NCI-H2227 (cell line): ENCODE measurements around the gene FOLR2.
"Not testable (repeated sequence)": the region's sequence is repeated elsewhere in the genome, so short reads cannot be mapped to it uniquely, and the experiment has no call there.

Experiments used
- DNase-seq: peaks from one replicate; lab custom pipeline; 2025; ENCODE audit not compliant: unreplicated experiment; lab: John Stamatoyannopoulos, UW

The FOLR2 gene

DNA sequence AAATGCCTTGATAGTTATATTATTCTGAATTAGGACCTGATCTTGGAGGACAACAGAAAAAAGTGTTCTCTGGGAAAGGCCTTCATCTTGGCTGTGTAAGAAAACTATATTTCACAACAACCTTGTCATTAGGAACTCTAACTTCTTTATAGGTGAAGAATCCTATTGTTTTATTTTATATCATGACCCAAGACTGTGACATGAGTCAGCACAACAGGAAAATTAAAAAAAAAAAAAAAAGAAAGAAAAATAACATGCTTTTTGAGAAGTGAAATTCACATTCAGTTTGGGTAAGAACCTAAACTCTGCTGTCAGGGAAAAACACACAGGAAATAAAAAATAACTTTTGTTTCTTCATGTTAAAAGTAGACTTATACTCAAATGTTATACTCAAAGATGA lies 11.7 kb upstream of the FOLR2 start:
- no peak for DNase-seq

DNA sequence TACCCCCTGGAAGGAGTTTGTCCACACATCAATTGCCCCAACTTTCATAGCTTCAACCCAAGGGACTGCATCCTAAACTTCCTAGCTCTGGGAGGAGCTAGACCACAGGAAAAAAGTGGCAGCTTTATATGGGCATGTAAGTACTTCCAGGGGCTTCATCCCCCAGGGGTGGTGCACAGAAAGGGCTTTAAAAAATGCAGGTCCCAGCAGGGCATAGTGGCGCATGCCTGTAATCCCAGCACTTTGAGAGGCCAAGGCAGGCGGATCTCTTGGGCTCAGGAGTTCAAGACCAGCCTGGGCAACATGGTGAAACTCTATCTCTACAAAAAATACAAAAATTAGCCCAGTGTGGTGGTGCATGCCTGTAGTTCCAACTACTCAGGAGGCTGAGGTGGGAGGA lies 9.8 kb upstream of the FOLR2 start:
- DNase-seq: not testable (repeated sequence)

DNA sequence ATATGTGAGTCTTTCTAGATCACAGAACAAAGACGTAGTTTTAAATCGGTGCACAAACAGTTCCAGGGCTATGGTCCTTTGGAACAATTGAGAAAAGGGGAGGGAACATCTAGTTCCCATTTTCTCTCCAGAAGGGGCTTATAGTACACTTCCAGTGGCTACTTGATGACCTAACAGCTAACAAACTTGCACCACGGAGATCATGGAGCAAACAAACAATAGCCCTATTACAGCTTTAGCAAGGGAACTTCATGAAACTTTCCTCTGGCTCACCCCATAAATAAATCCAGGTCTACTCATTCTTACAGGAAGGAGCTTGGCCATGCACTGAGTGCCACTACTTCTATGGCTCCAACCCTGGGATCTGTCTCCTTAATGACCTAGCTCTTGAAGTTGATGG lies 8.3 kb upstream of the FOLR2 start:
- DNase-seq: no peak

GRCh38 chr11:72209101-72209500 lies 7.5 kb upstream of the FOLR2 start:
- DNase-seq: no peak

DNA sequence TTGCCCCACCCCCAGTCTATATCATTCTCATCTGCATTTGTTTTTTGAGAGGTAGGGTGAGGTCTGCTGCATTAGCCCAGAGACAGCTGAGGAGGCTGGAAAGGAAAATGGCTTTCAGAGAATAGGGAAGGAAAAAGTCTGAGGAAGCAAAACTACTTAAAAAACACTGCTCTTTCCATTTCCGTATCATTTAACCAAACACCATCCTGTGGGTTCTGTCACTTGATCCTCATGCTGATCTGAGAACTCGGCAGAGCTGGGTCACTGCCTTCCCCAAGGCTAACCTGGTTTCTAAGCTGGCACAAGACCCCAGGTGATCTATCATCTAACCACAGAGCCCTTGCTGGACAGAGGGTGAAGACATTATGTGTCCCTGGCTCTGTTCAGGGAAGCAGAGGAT lies 1.2 kb downstream of the FOLR2 start:
- no peak for DNase-seq

- no peak for DNase-seq
Measured at GRCh38 chr11:72218251-72218745, 1.7 kb downstream of the FOLR2 start.

DNA sequence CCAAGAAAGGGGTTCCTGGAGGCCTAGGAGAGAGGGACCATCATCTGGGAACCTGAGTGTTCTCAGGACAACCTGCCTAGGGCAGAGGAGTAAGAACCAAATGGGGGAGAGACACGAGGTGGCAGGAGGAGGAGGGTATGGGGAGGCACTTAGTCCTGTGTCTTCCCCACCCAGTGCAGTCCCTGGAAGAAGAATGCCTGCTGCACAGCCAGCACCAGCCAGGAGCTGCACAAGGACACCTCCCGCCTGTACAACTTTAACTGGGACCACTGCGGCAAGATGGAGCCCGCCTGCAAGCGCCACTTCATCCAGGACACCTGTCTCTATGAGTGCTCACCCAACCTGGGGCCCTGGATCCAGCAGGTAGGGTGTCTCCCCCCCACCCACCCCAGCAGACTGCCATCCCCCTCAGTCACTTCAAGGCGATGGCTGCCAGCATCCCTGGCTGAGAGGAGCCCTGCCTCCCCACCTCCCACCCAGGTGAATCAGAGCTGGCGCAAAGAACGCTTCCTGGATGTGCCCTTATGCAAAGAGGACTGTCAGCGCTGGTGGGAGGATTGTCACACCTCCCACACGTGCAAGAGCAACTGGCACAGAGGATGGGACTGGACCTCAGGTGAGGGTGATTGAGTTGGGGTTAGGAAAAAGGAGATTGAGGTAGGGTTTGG lies 4.2 kb downstream of the FOLR2 start:
- no peak for DNase-seq

DNA sequence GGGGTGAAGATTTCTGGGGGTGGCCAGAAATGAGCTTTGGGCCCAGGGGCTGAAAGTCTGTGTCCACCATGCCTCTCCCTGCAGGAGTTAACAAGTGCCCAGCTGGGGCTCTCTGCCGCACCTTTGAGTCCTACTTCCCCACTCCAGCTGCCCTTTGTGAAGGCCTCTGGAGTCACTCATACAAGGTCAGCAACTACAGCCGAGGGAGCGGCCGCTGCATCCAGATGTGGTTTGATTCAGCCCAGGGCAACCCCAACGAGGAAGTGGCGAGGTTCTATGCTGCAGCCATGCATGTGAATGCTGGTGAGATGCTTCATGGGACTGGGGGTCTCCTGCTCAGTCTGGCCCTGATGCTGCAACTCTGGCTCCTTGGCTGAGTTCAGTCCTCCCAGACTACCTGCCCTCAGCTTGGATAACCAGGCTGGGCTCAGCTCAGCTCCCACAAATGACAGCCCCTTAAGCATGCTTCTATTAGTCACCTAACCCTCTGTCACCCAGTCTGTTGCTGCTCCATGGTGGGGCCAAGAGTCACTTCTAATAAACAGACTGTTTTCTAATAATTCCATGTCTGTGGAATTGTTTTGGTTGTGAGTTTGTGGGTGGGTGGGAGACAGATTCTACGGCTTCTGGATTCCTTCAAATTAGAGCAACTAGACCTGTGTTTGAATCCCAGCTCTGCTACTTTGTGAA lies 4.9 kb downstream of the FOLR2 start:
- no peak for DNase-seq

DNA sequence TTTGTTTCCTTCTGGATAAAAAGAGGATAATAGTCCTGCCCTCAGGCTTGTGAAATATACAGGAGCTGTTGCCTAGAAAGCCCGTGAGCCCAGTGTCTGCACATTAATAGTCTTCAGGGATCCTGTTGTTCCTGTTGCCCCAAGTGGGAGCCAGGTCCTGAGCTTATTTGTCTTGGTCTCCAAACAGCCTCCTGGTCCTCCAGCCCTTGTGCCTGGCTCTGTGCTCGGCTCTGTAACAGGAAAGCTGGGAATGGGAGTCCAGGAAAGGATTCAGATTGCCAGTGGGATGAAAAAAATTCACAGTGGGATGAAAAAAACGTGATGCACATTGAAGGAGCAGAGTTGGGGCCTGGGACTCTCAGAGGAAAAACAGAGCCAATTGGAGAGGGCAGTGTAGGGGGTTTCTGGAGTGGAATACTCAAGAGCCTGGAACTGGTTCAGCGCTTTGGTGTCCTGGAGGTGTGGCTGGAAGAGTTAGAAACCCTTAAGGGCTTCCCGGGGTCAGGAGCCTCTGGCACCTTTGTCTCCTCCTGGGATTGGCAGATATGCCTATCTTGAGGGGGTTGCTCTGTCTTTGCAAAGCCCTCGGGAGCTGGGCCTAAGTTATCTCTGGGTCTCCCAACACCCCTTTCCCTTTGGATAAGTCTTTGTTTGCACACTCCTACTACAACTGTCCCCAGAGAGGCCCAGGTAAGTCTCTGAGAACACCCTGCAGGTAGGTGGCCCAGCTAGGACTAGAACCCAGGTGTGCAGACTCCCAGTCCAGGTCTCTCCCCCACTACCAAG lies 5.7 kb downstream of the FOLR2 start:
- no peak for DNase-seq

- peak; percentile 93 for DNase-seq
Measured at GRCh38 chr11:72222907-72223614, 6.5 kb downstream of the FOLR2 start.

DNA sequence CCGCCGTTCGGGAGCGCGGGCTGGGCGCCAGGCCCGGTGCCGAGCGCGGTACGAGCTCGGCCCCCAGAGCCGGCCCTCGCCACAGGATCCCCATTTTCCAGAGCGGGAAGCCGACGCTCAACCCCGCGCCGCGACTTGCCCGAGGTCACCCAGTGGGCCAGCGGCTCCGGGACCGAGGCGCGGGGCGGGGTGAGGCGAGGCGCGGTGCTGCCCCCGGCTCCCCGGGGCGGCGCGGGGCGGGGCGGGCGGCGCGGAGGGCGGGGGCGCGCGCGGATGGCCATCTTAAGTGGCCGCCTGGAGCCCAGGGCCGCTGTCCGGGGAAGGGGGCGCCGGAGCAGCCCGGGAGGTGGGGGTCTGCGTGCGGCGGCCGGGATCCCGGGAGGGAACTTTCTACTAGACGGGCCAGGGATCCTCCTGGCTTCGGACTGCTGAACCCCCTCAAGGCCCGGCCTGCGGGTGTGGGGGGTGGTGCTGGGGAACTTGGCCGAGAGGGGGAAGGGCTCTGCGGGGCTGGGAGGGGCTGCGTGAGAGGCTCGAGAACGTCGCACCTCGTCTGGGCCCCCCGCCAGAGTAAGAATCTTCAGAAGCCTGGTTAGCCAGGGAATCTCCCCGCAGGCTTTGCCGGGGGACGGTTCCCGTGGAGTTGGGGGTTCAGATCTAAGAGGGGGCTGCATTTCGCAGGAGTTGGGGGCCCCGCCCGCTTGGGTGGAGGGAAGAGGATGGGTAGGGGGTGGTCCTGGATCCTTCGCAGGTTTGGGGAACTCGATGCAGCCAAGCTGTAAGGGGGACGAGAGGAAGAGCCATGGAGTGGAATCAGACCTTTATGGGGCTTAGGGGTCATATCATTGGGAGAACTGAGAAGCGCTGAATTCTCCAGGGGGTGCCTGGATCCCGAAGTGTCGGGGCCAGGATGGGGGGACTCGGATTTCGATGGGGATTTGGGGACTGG lies 7.3 kb downstream of the FOLR2 start:
- peak; percentile 73 for DNase-seq

DNA sequence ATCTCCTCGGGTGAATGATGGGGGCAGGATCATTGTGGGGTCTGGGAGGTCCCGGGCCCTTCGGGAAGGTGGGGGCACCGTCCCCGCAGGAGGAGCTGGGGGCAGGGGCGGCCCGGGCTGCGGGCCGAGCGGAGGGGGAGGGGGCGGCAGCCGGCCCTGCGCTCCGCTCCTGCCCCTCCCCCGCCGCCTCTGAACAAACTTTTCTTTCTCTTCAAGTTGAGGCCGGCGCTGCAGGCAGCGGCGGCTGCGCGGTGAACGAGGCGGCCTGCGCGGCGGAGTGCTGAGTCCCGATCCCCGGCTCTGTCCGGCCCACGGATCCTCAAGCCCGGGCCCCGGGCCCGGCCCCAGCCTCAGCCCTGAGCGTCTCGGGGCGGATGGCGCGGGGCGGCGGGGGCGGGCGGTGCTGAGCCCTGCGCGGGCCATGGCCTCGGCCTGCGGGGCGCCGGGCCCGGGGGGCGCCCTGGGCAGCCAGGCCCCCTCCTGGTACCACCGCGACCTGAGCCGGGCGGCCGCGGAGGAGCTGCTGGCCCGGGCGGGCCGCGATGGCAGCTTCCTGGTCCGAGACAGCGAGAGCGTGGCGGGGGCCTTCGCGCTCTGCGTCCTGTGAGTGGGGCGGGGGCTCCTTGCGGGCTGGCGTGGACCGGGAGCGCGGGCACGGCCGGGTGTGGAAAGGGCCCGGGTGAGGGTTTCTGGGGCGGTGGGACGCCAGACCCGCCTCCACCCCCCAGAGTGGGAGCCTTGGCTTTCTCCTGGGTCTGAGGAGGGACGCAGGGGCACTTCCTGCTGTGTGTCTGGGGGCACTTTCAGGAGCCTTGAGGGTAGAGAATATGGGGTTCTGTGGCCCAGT lies 8.2 kb downstream of the FOLR2 start, which contains the start of gene INPPL1:
Gene INPPL1 (plus strand): TSS at position 204 of the 847 bp plus-strand sequence. CDS start 218 bp downstream, at position 422.
- peak; percentile 41 for DNase-seq

GRCh38 chr11:72225411-72225951 lies 8.9 kb downstream of the FOLR2 start:
- no peak for DNase-seq

DNA sequence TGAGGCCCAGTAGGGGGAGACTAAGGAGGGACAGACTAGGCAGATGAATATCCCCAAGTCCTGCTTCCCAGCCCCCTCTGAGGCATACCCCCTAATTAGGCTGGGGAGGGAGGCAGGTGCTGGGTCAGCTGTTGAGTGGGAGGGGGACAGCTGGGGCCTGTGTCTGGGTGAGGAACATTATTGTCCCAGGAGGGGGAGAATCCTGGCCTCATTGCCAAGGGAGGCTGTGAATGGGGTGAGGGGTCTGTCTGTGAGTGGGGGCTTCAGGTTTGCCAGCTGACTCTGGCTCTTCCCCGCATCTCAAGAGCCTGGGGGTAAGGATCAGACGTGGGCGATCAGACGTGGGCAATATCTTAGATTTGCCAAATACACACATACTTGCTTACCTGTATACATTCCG lies 10.1 kb downstream of the FOLR2 start:
- no peak for DNase-seq

DNA sequence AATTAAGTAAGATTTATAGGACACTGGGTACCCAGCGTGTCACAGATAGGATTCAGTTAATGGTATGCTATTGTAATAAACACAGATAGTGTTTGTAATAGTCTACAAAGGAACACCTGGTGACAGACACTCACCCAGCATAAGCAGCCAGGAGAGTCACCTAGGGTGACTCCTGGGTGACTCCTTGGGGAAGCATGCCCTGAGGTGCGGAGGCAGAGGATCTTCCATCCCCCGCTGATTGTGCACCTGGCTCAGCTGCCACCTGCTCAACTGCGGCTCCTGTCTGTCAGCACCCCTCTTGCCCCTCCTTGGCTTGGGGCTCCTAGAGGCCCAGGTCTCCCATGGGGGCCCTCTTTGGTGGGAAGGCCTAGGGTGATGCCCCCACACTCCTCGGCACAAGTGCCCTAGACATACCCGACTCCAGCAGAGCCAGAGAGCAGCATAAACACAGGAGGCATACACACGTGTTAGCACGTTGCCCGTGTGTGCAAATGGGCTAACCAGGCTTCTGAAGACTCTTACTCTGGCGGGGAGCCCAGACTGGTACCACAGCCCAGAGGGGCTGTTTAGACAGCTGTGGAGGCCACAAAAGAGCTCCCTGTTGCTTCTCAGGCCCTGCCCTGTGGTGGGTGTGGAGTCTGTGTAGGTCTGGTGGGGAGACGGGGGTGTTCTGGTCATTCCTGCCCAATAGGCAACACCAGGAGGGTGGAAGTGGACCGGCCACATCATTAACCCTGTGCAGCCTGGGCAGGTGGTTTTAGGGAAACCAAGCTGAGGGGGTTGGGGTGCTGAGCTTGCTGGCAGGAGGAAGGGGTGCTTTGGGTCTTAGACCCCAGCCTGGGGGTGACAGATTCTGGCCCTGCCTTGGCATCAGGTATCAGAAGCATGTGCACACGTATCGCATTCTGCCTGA lies 11.0 kb downstream of the FOLR2 start:
- DNase-seq: no peak

DNA sequence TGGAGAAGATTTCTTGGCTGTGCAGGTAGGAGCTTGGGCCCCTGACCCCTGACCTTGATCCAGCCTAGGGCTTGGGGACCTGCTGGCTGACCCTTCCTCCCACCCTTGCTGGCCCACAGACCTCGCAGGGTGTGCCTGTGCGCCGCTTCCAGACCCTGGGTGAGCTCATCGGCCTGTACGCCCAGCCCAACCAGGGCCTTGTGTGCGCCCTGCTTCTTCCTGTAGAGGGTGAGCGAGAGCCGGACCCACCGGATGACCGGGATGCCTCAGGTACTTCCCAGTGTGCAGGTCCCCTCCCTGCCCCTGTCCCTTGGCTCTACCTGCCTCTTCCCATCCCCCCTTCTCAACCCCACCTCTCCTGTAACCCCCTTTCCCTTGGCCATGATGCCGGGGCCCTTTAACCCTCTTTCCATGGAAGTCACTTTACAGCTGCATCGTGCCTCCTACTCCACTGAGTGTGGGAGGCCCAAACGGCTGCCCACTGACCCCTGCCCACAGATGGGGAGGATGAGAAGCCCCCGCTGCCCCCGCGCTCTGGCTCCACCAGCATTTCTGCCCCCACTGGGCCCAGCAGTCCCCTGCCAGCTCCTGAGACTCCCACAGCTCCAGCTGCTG lies 11.7 kb downstream of the FOLR2 start:
- no peak for DNase-seq

- no peak for DNase-seq
Measured at GRCh38 chr11:72228844-72229231, 12.2 kb downstream of the FOLR2 start.
